ENCODE data around the gene TRPV4.

- TF ChIP-seq EZH2 (IDR thresholded peaks at IDR 0.05; ENCODE audit: low read depth) (no peak), CTCF (conservative IDR thresholded peaks at IDR 0.05) (no peak)
Observed at GRCh38 chr12:109836916-109837315, 3.7 kb upstream of the TRPV4 start.

All from PC-9 (cell line).